Measurements from ENCODE around the gene NKAIN2.

GRCh38 chr6:124768224-124768623, 964.6 kb downstream of the NKAIN2 start:
- TF ChIP-seq HDAC6 (IDR thresholded peaks at IDR 0.05; ENCODE audit: low read depth, low read length), result no peak
- TF ChIP-seq RAD21 (CRISPR knock-in tag; conservative IDR thresholded peaks at IDR 0.05 in 1 of 2, IDR thresholded peaks at IDR 0.05 in 1 of 2), result no peak
- no peak for TF ChIP-seq NFRKB (IDR thresholded peaks at IDR 0.05; ENCODE audit: low read depth)
- no peak for TF ChIP-seq JUNB (CRISPR knock-in tag; conservative IDR thresholded peaks at IDR 0.05)
- no peak for TF ChIP-seq E4F1 (CRISPR knock-in tag; IDR thresholded peaks at IDR 0.05; ENCODE audit: borderline replicate concordance)
- TF ChIP-seq YY1 (IDR thresholded peaks at IDR 0.05; ENCODE audit: borderline replicate concordance in 1 of 3, control insufficient read depth in 1 of 3, extremely low read depth in 1 of 3, insufficient read depth in 3 of 3, insufficient read length in 1 of 3, insufficient replicate concordance in 2 of 3, low read depth in 1 of 3, low read length in 2 of 3), result no peak
